HepG2 (cell line): ENCODE measurements around the gene OARD1. TPM values are rescaled to one million over a fixed set of nuclear protein-coding genes. Genes with fewer than 3 reads are reported as not detected.

ENCODE experiments used
- HMGXB4 ChIP-seq, 2 experiments: sonication (generic) in 1 of 2; formaldehyde crosslinking in 1 of 2; IDR thresholded peaks; 2 replicates each; pipeline versions ENCODE4 v1.4.0 to v1.6.1; 2018 to 2020; ENCODE audit warnings: missing genetic modification reagents in 2 of 2, borderline replicate concordance in 1 of 2, low read depth in 1 of 2, mild to moderate bottlenecking in 1 of 2, missing biosample characterization in 1 of 2
- MTA3 ChIP-seq: sonication (generic); formaldehyde crosslinking; IDR thresholded peaks from 2 replicates; pipeline ENCODE4 v1.4.0; 2020; ENCODE audit warnings: missing genetic modification reagents
- MXD1 ChIP-seq: sonication (generic); formaldehyde crosslinking; IDR thresholded peaks from 2 replicates; pipeline ENCODE4 v1.4.0; 2020; ENCODE audit warnings: mild to moderate bottlenecking, missing genetic modification reagents
- PHF21A ChIP-seq: sonication (generic); formaldehyde crosslinking; IDR thresholded peaks from 2 replicates; pipeline ENCODE4 v1.5.0; 2020; ENCODE audit warnings: mild to moderate bottlenecking, missing genetic modification reagents
- RERE ChIP-seq: IDR thresholded peaks from 2 replicates; pipeline ENCODE4 v1.6.1; 2016; ENCODE audit warnings: low read depth, missing genetic modification reagents, missing compliant biosample characterization
- SIN3A ChIP-seq: IDR thresholded peaks from 2 replicates; pipeline ENCODE4 v1.6.1; 2011; ENCODE audit warnings: low read depth, mild to moderate bottlenecking, control low read depth, low read length, borderline replicate concordance
- TEAD2 ChIP-seq: sonication (generic); formaldehyde crosslinking; IDR thresholded peaks from 2 replicates; pipeline ENCODE4 v1.9.0; 2021; ENCODE audit warnings: missing genetic modification reagents
- TFDP1 ChIP-seq: IDR thresholded peaks from 2 replicates; pipeline ENCODE4 v1.6.1; 2016; ENCODE audit warnings: missing compliant biosample characterization, missing genetic modification reagents, borderline replicate concordance
- ZNF674 ChIP-seq: sonication (generic); formaldehyde crosslinking; IDR thresholded peaks from 2 replicates; pipeline ENCODE4 v1.5.0; 2020; ENCODE audit warnings: low read depth, mild to moderate bottlenecking, missing genetic modification reagents
- ZNF761 ChIP-seq: sonication (generic); formaldehyde crosslinking; conservative IDR thresholded peaks from 2 replicates; pipeline ENCODE4 v1.4.0; 2020; ENCODE audit warnings: mild to moderate bottlenecking, missing genetic modification reagents
- polyA plus RNA-seq, 8 experiments: library from polyadenylated mRNA; depleted of rRNA in 3 of 8; stranded (reverse) in 7 of 8; unstranded in 1 of 8; fragments of >200 nt; fragmentation: Illumina TruSeq in 4 of 8; extraction: Trizol in 4 of 8; gene quantifications; 2 replicates each; pipeline versions ENCODE4 v1.2.1 to v1.2.3, GENCODE V29; 2011 to 2016; ENCODE audit warnings: low read depth in 4 of 8, missing spikeins in 1 of 8, mixed read lengths in 1 of 8; ENCODE audit not compliant: insufficient read depth in 1 of 8
- total RNA-seq, 5 experiments: library from RNA; depleted of rRNA; stranded (reverse); fragments of >200 nt; fragmentation: Illumina TruSeq; extraction: Trizol; gene quantifications; 2 replicates each; pipeline ENCODE4 v1.2.3, GENCODE V29; 2016; ENCODE audit warnings: low read depth in 1 of 5
- TF ChIP-seq, protein P1 (sequence below): sonication (generic); formaldehyde crosslinking; IDR thresholded peaks from 2 replicates; pipeline ENCODE4 v1.8.0; 2022; ENCODE audit warnings: mild to moderate bottlenecking, missing genetic modification reagents; ENCODE audit not compliant: insufficient replicate concordance
- TF ChIP-seq, protein P2 (sequence below): sonication (generic); formaldehyde crosslinking; IDR thresholded peaks from 2 replicates; pipeline ENCODE4 v1.4.0; 2020; ENCODE audit warnings: mild to moderate bottlenecking, missing genetic modification reagents
- TF ChIP-seq, protein P3 (sequence below): IDR thresholded peaks from 2 replicates; pipeline ENCODE4 v1.6.1; 2016; ENCODE audit warnings: mild to moderate bottlenecking

OARD1 gene
- total and polyA plus RNA-seq, 2 of the 13 experiments (the other 11 are each of a cell fraction or from before 2014, with no cell fraction given) = 18.4 to 49.0 TPM

DNA sequence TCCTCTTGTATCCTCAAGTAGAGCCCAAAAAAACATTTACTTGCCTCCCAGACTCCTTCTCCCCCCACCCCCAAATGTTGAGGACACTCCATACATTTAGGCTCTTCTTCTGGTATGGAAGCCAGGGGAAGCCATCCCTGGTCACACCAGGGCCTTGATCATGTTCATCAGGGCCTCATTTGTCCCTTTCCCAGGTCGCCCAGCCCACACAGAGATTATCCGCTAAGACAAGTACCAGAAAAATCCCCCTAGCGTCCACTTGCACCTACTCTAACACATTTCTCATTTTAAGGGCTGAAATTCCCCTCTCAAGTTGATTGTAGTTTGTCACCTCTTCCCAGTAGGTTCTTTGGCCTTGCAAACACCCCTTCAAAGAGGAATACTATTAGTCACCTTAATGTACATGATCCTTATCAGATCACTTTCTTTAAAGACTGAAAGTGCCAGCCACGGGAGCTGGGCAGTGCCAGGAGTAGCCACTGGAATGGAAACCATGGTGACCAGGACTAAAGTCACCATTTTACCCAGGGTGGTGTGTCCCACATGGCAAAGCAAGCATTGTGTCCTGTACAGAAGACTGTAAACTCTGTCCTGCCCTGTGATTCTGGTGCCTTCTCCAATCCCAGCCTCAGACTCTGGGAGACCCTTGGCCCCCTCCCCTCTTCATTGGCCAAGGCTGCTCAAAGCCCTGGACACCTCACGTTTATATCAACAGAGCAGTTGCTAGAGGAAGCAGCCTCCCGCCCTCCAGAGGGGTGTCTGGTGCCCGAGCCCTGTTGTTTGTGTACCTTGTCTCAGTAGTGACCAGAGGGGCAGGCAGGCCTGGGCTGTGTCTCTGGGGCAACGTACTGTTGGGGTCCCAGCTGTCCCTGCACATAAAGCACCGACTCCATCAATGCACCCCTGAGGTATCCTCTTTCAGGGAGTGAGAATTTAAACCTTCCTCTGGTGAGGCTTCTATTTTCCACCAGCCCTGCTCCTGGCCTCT lies 24.1 kb downstream of the OARD1 start (continued):
- TF ChIP-seq RERE (CRISPR knock-in tag) (no peak), PHF21A (CRISPR knock-in tag) (no peak), ZNF674 (no peak), MXD1 (CRISPR knock-in tag) (no peak), SIN3A (no peak), ZNF761 (CRISPR knock-in tag) (no peak), HMGXB4 (CRISPR knock-in tag; IDR thresholded peaks at IDR 0.05; ENCODE audit: borderline replicate concordance in 1 of 2, low read depth in 1 of 2) (no peak), TFDP1 (CRISPR knock-in tag) (no peak), MTA3 (CRISPR knock-in tag) (no peak), TEAD2 (no peak)
- TF ChIP-seq, protein P1, sequence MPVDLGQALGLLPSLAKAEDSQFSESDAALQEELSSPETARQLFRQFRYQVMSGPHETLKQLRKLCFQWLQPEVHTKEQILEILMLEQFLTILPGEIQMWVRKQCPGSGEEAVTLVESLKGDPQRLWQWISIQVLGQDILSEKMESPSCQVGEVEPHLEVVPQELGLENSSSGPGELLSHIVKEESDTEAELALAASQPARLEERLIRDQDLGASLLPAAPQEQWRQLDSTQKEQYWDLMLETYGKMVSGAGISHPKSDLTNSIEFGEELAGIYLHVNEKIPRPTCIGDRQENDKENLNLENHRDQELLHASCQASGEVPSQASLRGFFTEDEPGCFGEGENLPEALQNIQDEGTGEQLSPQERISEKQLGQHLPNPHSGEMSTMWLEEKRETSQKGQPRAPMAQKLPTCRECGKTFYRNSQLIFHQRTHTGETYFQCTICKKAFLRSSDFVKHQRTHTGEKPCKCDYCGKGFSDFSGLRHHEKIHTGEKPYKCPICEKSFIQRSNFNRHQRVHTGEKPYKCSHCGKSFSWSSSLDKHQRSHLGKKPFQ = no peak
- TF ChIP-seq, protein P2, sequence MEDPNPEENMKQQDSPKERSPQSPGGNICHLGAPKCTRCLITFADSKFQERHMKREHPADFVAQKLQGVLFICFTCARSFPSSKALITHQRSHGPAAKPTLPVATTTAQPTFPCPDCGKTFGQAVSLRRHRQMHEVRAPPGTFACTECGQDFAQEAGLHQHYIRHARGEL (CRISPR knock-in tag) = no peak
- TF ChIP-seq, protein P3, sequence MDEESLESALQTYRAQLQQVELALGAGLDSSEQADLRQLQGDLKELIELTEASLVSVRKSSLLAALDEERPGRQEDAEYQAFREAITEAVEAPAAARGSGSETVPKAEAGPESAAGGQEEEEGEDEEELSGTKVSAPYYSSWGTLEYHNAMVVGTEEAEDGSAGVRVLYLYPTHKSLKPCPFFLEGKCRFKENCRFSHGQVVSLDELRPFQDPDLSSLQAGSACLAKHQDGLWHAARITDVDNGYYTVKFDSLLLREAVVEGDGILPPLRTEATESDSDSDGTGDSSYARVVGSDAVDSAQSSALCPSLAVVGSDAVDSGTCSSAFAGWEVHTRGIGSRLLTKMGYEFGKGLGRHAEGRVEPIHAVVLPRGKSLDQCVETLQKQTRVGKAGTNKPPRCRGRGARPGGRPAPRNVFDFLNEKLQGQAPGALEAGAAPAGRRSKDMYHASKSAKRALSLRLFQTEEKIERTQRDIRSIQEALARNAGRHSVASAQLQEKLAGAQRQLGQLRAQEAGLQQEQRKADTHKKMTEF (CRISPR knock-in tag) = no peak
